Endothelial cell (in vitro differentiated cells): ENCODE data around the gene RNU4-1. TPM values are rescaled to one million over a fixed set of nuclear protein-coding genes. Genes with fewer than 3 reads are reported as not detected.

Source experiments
- DNase-seq: peaks from one replicate; pipeline ENCODE4 v3.0.0; 2021; ENCODE audit warnings: low spot score
- H3K27ac Mint-ChIP-seq: one replicate; pipeline ENCODE4 v1.8.0; 2021; ENCODE audit warnings: mixed read lengths, inconsistent platforms; ENCODE audit not compliant: unreplicated experiment
- H3K27me3 Mint-ChIP-seq: one replicate; pipeline ENCODE4 v1.8.0; 2021; ENCODE audit warnings: mild to moderate bottlenecking, moderate library complexity, mixed read lengths, inconsistent platforms; ENCODE audit not compliant: unreplicated experiment
- H3K36me3 Mint-ChIP-seq: one replicate; pipeline ENCODE4 v1.8.0; 2021; ENCODE audit warnings: mild to moderate bottlenecking, low read depth, mixed read lengths, inconsistent platforms; ENCODE audit not compliant: unreplicated experiment
- H3K4me1 Mint-ChIP-seq: one replicate; pipeline ENCODE4 v1.8.0; 2021; ENCODE audit warnings: mild to moderate bottlenecking, mixed read lengths, inconsistent platforms; ENCODE audit not compliant: unreplicated experiment
- H3K4me3 Mint-ChIP-seq: one replicate; pipeline ENCODE4 v1.8.0; 2021; ENCODE audit warnings: mild to moderate bottlenecking, mixed read lengths, inconsistent platforms; ENCODE audit not compliant: unreplicated experiment
- H3K9me3 Mint-ChIP-seq: one replicate; pipeline ENCODE4 v1.8.0; 2021; ENCODE audit warnings: mixed read lengths, inconsistent platforms; ENCODE audit not compliant: unreplicated experiment
- total RNA-seq: library from RNA; stranded (reverse); fragmentation: NEBNext Ultra II Directional; extraction: Animal tissue kit (Norgen Biotek cat#: 25700); gene quantifications from one replicate; pipeline ENCODE4 v1.2.1, GENCODE V29; 2021; ENCODE audit not compliant: unreplicated experiment
- TF ChIP-seq, protein P1 (sequence below): fragments of 200-600 bp; sonication (generic); IDR thresholded peaks from one replicate; pipeline ENCODE4 v1.5.0; 2021; ENCODE audit warnings: antibody characterized with exemption; ENCODE audit not compliant: unreplicated experiment

Gene RNU4-1
- total RNA-seq, 1 donor from 2014 or later: 6,066 TPM

DNA sequence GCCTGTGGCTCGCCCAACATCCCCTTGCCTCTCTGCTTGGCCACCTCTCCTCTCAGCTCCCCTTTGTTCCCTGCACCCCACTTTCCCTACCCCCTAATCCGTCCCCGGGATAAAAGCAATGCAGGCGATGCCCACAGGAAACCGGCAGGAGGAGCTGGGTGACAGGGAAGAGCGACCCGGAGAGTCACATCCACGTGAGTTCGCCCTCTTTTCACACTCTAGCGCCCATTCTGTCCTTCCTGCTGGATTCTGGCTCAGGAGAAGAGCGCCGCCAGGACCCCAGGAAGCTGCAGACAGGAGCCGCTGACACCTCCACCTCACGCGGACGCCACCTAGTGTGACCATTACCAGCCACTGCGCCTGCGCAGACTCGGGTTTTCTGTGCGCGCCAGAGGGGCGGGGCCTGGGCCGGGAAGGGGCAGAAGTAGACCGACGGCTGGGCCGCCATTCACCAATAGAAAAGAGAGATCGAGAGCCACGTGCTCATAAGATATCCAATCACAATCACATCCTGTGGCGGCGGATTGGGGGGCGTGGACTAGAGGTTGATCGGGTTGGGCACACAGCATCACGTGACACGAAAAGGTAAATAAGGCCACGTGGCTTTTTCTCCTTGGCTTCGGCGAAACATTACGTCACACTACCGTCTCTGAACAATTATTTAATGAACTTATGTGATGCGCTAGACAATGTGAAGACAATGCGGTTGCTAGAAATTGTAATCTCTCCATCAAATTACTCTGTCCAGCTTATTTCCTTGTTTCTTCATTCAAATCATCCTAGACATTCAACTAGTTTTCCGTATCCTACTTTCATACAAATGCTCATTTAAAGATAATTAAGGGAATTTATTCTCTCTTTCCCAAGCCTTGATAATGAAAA is 24.4 kb upstream of the RNU4-1 start:
- Mint-ChIP-seq H3K4me3 (peak overlapping the region; percentile 84), H3K27ac (peak overlapping the region; percentile 81), H3K36me3 (no peaks in the 10 kb centered on the region), H3K4me1 (peaks cover 12% of the 10 kb centered on the region), H3K9me3 (no peaks in the 10 kb centered on the region), H3K27me3 (peaks cover 3% of the 10 kb centered on the region)
- TF ChIP-seq, protein P1, sequence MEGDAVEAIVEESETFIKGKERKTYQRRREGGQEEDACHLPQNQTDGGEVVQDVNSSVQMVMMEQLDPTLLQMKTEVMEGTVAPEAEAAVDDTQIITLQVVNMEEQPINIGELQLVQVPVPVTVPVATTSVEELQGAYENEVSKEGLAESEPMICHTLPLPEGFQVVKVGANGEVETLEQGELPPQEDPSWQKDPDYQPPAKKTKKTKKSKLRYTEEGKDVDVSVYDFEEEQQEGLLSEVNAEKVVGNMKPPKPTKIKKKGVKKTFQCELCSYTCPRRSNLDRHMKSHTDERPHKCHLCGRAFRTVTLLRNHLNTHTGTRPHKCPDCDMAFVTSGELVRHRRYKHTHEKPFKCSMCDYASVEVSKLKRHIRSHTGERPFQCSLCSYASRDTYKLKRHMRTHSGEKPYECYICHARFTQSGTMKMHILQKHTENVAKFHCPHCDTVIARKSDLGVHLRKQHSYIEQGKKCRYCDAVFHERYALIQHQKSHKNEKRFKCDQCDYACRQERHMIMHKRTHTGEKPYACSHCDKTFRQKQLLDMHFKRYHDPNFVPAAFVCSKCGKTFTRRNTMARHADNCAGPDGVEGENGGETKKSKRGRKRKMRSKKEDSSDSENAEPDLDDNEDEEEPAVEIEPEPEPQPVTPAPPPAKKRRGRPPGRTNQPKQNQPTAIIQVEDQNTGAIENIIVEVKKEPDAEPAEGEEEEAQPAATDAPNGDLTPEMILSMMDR: peak; percentile 46
- DNase-seq: peak; percentile 100

DNA sequence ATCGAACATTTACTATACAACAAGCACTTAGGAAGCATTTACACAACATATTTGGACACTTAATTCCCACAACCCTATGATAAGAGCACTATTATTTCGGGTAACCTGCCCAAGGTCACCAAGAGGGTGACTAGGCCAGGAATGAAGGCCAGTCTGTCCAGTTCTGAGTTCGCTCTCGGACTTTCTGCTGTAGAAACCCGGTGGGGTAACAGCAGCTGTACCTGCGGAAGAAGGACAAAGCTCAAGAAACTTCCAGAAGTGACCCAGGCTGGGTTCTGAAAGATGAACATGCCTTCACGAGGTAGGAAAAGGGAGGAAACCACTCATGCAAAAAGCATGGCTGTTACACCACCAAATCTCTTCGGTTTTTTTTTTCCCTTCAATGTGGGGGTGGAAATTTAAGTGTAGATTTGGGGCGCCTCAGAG is 23.8 kb upstream of the RNU4-1 start:
- Mint-ChIP-seq H3K4me3 (peak overlapping the region; percentile 84), H3K27me3 (peaks cover 3% of the 10 kb centered on the region), H3K36me3 (no peaks in the 10 kb centered on the region), H3K27ac (peak overlapping the region; percentile 81), H3K9me3 (no peaks in the 10 kb centered on the region), H3K4me1 (peaks cover 12% of the 10 kb centered on the region)
- TF ChIP-seq, protein P1: no peak
- DNase-seq: no peak

DNA sequence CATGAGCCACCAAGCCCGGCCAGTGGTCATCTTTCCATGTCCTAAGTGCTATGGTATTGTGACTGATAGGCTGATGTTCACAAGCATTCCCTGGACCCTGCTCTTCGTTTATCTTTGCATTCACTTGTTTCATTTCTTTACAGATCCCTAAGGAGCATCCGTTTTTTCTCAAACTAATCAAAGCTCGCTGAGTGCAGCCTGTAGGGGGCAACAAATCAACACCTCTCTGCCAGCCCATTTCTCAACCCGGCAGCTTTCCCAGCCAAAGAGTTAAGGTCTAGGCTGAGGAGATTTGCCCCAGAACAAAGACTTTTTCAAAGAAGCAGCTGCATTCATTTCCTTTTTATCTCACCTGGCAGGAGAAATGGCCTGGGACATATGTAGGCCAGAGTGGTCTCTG is 21.2 kb upstream of the RNU4-1 start:
- Mint-ChIP-seq H3K27me3 (peaks cover 2% of the 10 kb centered on the region), H3K27ac (no peak overlapping the region), H3K36me3 (no peaks in the 10 kb centered on the region), H3K4me1 (peaks cover 12% of the 10 kb centered on the region), H3K9me3 (no peaks in the 10 kb centered on the region), H3K4me3 (no peak overlapping the region)
- TF ChIP-seq, protein P1: peak; percentile 34
- peak; percentile 22 for DNase-seq

DNA sequence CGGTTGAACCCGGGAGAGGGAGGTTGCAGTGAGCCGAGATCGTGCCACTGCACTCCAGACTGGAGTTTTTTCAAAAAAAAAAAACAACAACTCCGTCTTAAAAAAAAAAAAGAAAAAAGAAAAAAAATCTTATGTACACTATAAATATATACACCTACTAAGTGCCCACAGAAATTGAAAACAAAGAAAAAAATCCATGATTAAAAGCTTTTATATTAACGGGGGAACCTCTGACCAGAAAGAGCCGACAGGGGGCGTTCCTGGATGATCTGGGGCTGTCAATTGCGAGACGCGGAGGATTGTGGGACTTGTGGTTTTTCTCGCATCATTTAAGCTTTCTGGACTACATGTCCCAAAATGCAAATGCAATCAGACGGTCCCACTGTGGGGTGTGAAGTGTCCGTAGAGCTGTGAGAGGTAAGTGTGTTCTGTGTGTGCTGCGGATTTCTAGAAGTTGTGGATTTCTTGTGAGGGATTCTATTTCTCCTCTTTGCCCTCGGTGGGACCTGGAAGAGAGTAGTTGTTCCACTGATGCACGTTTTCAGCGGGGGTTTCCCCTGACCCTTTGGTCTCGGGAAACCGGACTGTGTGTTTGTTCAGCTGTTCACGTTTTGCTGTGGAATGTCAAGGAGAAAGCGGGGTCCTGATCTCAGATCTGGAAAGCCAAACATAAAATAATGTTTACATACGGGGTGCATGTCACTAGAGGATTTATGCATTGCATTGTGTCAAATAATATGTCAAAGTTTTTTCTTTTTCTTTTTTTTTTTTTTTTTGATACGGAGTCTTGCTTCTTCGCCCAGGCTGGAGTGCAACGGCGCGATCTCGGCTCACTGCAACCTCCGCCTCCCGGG is 9.2 kb upstream of the RNU4-1 start, which contains the start of gene SIRT4:
SIRT4 (plus strand) TSS at position 360 of the 854 bp plus-strand sequence. CDS start 1,241 bp downstream, outside the sequence.
- DNase-seq: peak; percentile 85
- TF ChIP-seq, protein P1: peak; percentile 79
- H3K4me1 Mint-ChIP-seq: peaks cover 7% of the 10 kb centered on the region
- H3K27ac Mint-ChIP-seq: peak within 1 kb of the TSS; percentile 96
- H3K36me3 Mint-ChIP-seq: no peaks in the 10 kb centered on the region
- peaks cover 6% of the 10 kb centered on the region for H3K27me3 Mint-ChIP-seq
- peak within 1 kb of the TSS; percentile 99 for H3K4me3 Mint-ChIP-seq
- no peaks in the 10 kb centered on the region for H3K9me3 Mint-ChIP-seq

DNA sequence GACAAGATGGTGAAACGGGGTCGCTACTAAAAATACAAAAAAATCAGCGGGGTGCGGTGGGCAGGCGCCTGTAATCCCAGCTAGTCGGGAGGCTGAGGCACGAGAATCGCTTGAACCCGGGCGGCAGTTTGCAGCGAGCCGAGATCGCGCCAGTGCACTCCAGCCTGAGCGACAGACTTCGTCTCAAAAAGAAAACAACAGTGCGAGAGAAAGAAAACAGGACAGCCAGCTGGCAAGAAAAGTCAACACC is 701 bp downstream of the RNU4-1 start:
- H3K4me1 Mint-ChIP-seq: no peaks in the 10 kb centered on the region
- peaks cover 4% of the 10 kb centered on the region for H3K27me3 Mint-ChIP-seq
- H3K9me3 Mint-ChIP-seq: no peaks in the 10 kb centered on the region
- TF ChIP-seq, protein P1: no peak
- no peak overlapping the region for H3K27ac Mint-ChIP-seq
- H3K4me3 Mint-ChIP-seq: no peak overlapping the region
- H3K36me3 Mint-ChIP-seq: no peaks in the 10 kb centered on the region
- DNase-seq: no peak
